GM20431 (cell line): ENCODE data around the gene RAB41.
"Not testable (repeated sequence)": the region's sequence is repeated elsewhere in the genome, so short reads cannot be mapped to it uniquely, and the experiment has no call there.

Experiments used
- in situ Hi-C: fragments of 300-500 bp; cut with MseI, MboI; formaldehyde crosslinking; loops from one replicate; pipeline ENCODE4 v1.15.0; 2020; ENCODE audit warnings: low sequenced_read_pairs; ENCODE audit not compliant: unreplicated experiment

Gene RAB41

GRCh38 chrX:70281951-70282350 lies at the start of gene RAB41:
RAB41 (plus strand) TSS chrX:70282172; CDS start chrX:70282218, 46 bp downstream.
- in situ Hi-C loops: no loop called here

GRCh38 chrX:70234355-70234754 lies 47.6 kb upstream of the RAB41 start, which contains the start of gene AWAT1:
AWAT1 (plus strand) TSS chrX:70234655; CDS start chrX:70234696, 41 bp downstream.
- in situ Hi-C loops: no loop called here

GRCh38 chrX:70240751-70241150 lies 41.2 kb upstream of the RAB41 start:
- in situ Hi-C loops: no loop called here

GRCh38 chrX:70241501-70241900 lies 40.5 kb upstream of the RAB41 start:
- in situ Hi-C loops: no loop called here

- in situ Hi-C loops: not testable (repeated sequence)
Observed at GRCh38 chrX:70243601-70244000, 38.4 kb upstream of the RAB41 start.

- in situ Hi-C loops: no loop called here
Observed at GRCh38 chrX:70244881-70245280, 37.1 kb upstream of the RAB41 start.

- in situ Hi-C loops: no loop called here
Observed at GRCh38 chrX:70247252-70247651, 34.7 kb upstream of the RAB41 start.

- in situ Hi-C loops: no loop called here
Observed at GRCh38 chrX:70252491-70252890, 29.5 kb upstream of the RAB41 start.

GRCh38 chrX:70253377-70254062 lies 28.5 kb upstream of the RAB41 start:
- in situ Hi-C loops: no loop called here

GRCh38 chrX:70254063-70254400 lies 27.9 kb upstream of the RAB41 start:
- in situ Hi-C loops: no loop called here

- in situ Hi-C loops: no loop called here
Observed at GRCh38 chrX:70254909-70255308, 27.1 kb upstream of the RAB41 start.

- in situ Hi-C loops: no loop called here
Observed at GRCh38 chrX:70255452-70255851, 26.5 kb upstream of the RAB41 start.

GRCh38 chrX:70257423-70258288 lies 24.3 kb upstream of the RAB41 start:
- in situ Hi-C loops: no loop called here

GRCh38 chrX:70260104-70260503 lies 21.9 kb upstream of the RAB41 start, which contains the start of gene P2RY4:
P2RY4 (minus strand) TSS chrX:70260204; CDS start chrX:70259624, 580 bp downstream.
- in situ Hi-C loops: no loop called here

GRCh38 chrX:70262952-70263567 lies 18.9 kb upstream of the RAB41 start:
- in situ Hi-C loops: no loop called here

- in situ Hi-C loops: no loop called here
Observed at GRCh38 chrX:70264784-70265183, 17.2 kb upstream of the RAB41 start.

GRCh38 chrX:70268034-70268433 lies 13.9 kb upstream of the RAB41 start, which contains the start of gene ARR3:
ARR3 (plus strand) TSS chrX:70268334; CDS start chrX:70269386, 1,052 bp downstream.
- in situ Hi-C loops: no loop called here

- in situ Hi-C loops: not testable (repeated sequence)
Observed at GRCh38 chrX:70274029-70274428, 7.9 kb upstream of the RAB41 start.

GRCh38 chrX:70279081-70279480 lies 2.9 kb upstream of the RAB41 start:
- in situ Hi-C loops: no loop called here

- in situ Hi-C loops: no loop called here
Observed at GRCh38 chrX:70280573-70280972, 1.4 kb upstream of the RAB41 start.
